ENCODE results near the gene PRKN. TPM values are rescaled to one million over a fixed set of nuclear protein-coding genes. Genes with fewer than 3 reads are reported as not detected.

PRKN gene
- total and polyA plus RNA-seq, 9 of the 15 experiments (the other 6 are each of a cell fraction or from before 2014, with no cell fraction given): 0.03 to 0.96 (median 0.15) TPM; not detected in 2

GRCh38 chr6:161444464-161444863, 1283.1 kb downstream of the PRKN start (continued):
- TF ChIP-seq E2F6 (IDR thresholded peaks at IDR 0.05; ENCODE audit: borderline replicate concordance in 1 of 2, extremely low read depth in 1 of 2, insufficient read depth in 1 of 2, insufficient read length in 1 of 2, low read depth in 1 of 2, low read length in 1 of 2, poor library complexity in 1 of 2, severe bottlenecking in 1 of 2): peak in 1 of 2 experiments; percentile 31
- TF ChIP-seq RNF2 (IDR thresholded peaks at IDR 0.05): peak; percentile 42; the same call in 1 of the 2 replicates
- TF ChIP-seq NR1H2 (CRISPR knock-in tag; IDR thresholded peaks at IDR 0.05): no peak
- TF ChIP-seq LEF1 (IDR thresholded peaks at IDR 0.05): no peak

- Histone ChIP-seq H3K9ac (ENCODE audit: insufficient read depth in 1 of 2, low read depth in 2 of 2, low read length in 2 of 2) (no peak overlapping the region), H4K20me1 (replicated peaks; ENCODE audit: control insufficient read depth, insufficient read depth, low read length) (no peaks in the 10 kb centered on the region), H3K27ac (ENCODE audit: extremely low read depth, low read depth, low read length) (no peak overlapping the region), H3K36me3 (ENCODE audit: control insufficient read depth, insufficient read depth, low read length) (no peaks in the 10 kb centered on the region), H3K4me1 (replicated peaks in 1 of 2; ENCODE audit: control insufficient read depth in 2 of 2, insufficient read depth in 2 of 2, low read length in 2 of 2) (peaks cover 1 to 7% of the 10 kb centered on the region in 2 experiments), H3K4me3 (no peak overlapping the region), H3K9me1 (ENCODE audit: control insufficient read depth, insufficient read depth, low read length) (no peaks in the 10 kb centered on the region), H3K27me3 (ENCODE audit: control insufficient read depth in 2 of 2, insufficient read depth in 2 of 2, low read length in 2 of 2) (peaks cover 58 to 77% of the 10 kb centered on the region in 2 experiments), H3K9me3 (replicated peaks; ENCODE audit: control insufficient read depth, insufficient read depth, low read depth, low read length) (no peaks in the 10 kb centered on the region), H3K79me2 (ENCODE audit: control insufficient read depth, insufficient read depth, low read length) (no peaks in the 10 kb centered on the region), H2AFZ (ENCODE audit: low read depth, low read length) (peak overlapping the region; percentile 59; the same call in 1 of the 2 replicates), H3K4me2 (ENCODE audit: insufficient read depth, low read length) (peak overlapping the region; percentile 39; the same call in 1 of the 2 replicates)
- TF ChIP-seq ZNF507 (tag; conservative IDR thresholded peaks at IDR 0.05): no peak
- in situ Hi-C loops (cut with MboI) (no loop called here), intact Hi-C loops (cut with micrococcal nuclease) (loop anchor here (1.0 kb wide), 1 partner anchor 50 kb away; no protein-coding TSS in a partner anchor)
- ATAC-seq: peak; percentile 57; the same call in 2 of the 3 replicates
- POLR2A ChIA-PET: interaction anchor here (1.0 to 1.4 kb wide), 3 partner anchors 9 to 479 kb away, joined by 3 to 4 read pairs (median 3); no protein-coding TSS in a partner anchor
- FAIRE-seq: no peak
- CTCF ChIA-PET (ENCODE audit: low intra/inter-chr PET ratio): interaction anchor here (0.6 to 0.7 kb wide), 2 partner anchors 14 to 342 kb away, joined by 3 read pairs; no protein-coding TSS in a partner anchor
- WGBS (ENCODE audit: insufficient coverage, low coverage, missing lambda C conversion rate): 1% methylated on average over 8 of the region's 8 CpGs
- no TSS peak for BruUV-seq (replicated peaks)
- DNase-seq (ENCODE audit: extremely low read depth in 1 of 4, low spot score in 3 of 4): peak in 3 of 4 experiments; percentile 22 to 42 (median 24)
Observed at GRCh38 chr6:161443848-161444247, 1283.7 kb downstream of the PRKN start.
